HTR-8/SVneo (cell line): Measurements from ENCODE around the gene XXYLT1.

Experiments
- DNase-seq: peaks from one replicate; pipeline ENCODE4 v3.0.0; 2011; ENCODE audit warnings: low spot score, mixed read lengths; ENCODE audit not compliant: insufficient read length
- FAIRE-seq: peaks from 2 replicates; lab custom pipeline; 2011; peaks lifted over from hg19 to GRCh38; lab: Jason Lieb, UNC

XXYLT1 gene

DNA sequence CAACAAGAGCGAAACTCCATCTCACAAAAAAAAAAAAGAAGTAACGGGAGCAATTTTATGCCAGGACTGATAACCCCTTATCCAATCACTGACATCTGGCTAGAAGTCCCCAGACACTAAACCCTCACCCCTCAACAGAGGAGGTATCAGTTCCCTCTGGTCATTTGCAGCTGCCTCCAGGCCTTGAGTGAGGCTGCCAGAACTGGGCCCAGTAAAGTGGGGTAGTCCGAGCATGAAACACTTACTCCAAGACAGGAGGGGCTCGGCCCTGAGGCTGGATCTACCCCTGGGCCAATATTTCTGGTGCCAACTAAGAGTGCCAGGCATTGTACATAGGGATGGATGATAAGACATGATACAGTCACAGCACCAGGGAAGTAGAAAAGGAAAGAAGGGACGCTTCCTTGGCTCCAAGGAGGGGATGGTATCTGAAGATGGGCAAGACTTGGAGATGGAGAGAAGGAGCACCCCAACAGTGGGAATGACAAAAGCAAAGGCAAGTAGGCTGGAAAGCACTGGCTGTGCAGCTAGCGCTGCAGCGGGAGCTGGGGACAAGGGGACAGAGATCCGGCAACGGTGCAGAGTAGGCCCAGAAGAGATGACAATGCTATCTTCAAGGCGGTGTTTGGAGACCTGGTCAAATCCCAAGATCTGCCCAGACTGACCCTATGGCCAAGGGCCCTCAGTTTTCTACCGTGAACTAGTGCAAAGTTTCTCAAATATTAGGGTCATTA, 2.2 kb downstream of the XXYLT1 start:
- DNase-seq: no peak
- no peak for FAIRE-seq

GRCh38 chr3:195267096-195267495, 3.9 kb downstream of the XXYLT1 start:
- FAIRE-seq (no peak), DNase-seq (no peak)

GRCh38 chr3:195266428-195266827, 4.5 kb downstream of the XXYLT1 start:
- FAIRE-seq: no peak
- no peak for DNase-seq

DNA sequence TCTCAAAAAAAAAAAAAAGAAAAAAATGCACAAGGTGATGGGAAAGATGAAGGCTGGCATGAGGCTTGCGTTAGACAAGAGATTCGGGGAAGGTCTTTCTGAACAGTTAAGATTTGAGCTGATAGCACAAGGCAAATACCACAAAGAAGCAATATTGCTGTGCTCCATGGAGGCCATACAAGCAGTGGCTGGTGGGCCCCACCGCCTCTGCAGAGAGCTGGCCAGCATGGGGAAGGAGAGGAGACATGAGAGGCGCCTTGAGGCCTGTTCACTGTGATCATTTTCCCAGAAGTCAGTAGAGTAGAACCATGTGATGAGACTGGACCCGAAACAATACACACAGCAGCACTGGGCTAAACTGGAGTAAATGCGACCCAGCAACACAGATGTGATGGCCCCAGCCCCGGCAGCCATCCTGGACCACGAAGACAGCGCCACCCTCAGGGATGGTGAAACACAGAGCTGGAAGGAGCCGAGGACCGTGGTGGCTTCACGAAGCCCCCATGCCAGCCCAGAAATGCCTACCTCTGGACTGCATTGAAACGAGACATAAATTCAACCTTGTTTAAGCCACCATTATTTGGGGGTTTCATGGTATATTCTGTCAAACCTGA, 5.5 kb downstream of the XXYLT1 start:
- FAIRE-seq (no peak), DNase-seq (no peak)

- FAIRE-seq: no peak
- DNase-seq: no peak
These were observed 6.9 kb downstream of the XXYLT1 start for GRCh38 chr3:195263925-195264600.

DNA sequence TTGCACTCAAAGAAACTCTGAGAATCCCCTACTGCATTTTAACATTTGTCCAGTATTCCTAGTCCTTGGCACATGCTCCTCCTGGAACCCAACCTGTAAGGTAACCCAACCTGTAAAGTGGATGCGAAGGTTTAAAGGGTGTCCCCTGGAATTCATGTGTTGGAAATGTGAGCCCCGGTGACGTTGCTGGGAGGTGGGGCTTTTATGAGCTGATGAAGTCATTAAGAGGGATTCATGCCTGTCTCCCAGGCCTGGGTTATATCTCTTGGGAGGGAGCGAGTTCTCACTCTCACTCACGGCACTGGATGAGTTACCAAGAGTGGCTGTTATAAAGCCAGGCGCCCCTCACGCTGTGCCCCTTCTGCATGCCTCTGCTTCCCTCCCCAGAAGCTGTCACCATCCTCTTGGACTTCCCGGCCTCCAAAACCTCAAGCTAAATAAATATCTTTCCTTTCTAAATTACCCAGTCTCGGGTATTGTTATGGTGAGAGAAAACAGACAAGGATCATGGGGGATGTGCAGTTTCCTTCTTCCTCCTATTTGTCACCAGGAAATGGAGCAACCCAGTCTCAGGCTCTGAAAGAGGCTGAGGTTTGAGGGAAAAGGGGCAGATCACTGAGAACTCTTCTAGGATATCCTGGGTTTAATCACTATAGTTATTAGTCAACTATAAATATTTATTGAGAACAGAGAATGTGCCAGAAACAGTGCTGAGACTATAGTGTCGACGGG, 7.6 kb downstream of the XXYLT1 start:
- no peak for FAIRE-seq
- DNase-seq: no peak

- no peak for FAIRE-seq
- DNase-seq: no peak
These were observed 9.0 kb downstream of the XXYLT1 start for GRCh38 chr3:195261925-195262324.

GRCh38 chr3:195260280-195260905, 10.6 kb downstream of the XXYLT1 start:
- peak; percentile 57 for DNase-seq

DNA sequence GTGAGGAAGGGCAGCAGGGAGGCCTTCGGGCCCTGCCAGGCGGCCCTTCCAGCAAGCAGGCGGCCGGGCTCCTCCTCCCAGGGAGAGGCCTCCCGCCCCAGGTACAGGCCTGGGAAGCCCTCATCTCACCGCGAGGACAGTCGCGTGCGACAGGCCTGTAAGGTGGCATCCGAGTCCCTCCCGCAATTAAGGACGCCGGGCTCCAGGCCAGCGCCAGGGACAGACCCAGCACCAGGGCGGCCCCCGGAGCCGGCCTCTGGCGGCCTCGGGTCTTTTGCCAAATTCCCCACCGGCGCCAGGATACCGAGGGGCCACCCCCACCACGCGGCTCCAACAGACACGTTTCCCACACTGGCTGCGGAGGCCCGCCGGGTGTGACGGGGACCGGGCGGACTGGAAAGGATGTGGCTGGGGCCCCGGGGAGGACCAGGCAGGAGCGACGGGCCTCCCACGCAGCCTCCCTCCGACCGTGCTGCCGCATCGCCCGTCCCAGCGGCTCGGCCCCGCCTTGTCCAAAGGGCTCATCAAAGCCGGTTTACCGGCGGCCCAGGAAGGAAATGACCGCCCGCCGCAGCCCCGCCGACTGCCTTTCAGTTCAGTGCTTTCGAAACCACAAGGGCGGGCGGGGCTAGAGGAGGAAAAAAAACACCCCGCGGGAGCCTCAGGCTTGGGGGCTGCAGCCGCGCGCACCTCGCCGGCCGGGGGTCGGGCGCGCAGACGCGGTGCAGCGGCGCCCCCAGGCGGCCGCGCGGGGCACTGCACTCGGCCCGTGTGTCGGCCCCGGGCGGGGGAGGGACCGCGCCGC, 11.3 kb downstream of the XXYLT1 start:
- FAIRE-seq (no peak), DNase-seq (peak; percentile 95)

More at GRCh38 chr3:195260280-195260905, 10.6 kb downstream of the XXYLT1 start:
- FAIRE-seq: no peak

DNA sequence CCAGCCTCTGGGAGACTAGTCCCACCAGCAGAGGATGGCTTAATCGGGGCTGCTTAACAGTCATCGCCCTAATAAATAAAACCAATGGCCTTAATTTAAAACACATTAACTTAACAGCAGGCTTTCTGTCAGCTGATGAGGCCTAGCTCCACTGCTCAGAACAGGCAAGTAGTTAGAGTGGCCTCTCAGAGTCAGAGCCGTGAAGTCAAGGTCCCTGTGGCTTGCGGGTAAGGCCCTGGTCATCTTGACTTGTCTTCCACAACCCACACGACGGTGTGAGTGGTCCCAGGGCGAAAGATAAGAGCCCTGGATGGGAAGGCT, 11.8 kb downstream of the XXYLT1 start:
- FAIRE-seq (no peak), DNase-seq (no peak)

DNA sequence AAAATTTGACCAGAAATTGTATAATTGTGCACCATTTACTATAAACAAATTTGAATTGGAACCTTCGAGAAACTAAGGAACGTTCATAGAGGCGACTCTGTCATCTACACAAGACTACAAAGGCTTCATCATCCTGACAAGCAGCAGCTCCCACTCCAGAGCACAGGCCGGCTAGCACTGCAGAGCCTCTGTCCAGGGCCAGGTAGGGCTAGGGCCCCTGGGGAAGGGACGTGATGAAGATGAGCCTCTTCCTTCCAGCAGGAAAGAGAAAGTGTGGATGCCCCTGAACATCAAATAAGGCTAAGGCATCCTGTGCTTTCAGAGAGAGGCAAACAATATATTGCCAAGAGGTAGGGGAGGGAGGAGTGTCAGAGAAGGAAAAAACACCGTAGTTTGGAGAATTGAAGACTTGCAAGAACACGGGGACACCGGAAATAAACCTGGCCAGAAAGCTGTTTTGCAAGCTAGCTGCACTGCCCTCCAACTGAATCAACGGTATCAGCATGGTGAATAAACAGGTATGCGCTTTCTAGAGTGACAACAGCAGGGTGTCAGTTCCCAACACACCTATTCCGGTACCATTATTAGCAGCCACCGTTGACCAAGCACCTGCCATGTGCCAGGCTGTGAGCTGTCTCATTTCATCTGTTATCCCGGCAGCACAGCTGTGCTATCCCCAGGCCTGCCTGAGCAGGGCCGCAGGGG, 12.4 kb downstream of the XXYLT1 start:
- FAIRE-seq (no peak), DNase-seq (peak; percentile 20)

DNA sequence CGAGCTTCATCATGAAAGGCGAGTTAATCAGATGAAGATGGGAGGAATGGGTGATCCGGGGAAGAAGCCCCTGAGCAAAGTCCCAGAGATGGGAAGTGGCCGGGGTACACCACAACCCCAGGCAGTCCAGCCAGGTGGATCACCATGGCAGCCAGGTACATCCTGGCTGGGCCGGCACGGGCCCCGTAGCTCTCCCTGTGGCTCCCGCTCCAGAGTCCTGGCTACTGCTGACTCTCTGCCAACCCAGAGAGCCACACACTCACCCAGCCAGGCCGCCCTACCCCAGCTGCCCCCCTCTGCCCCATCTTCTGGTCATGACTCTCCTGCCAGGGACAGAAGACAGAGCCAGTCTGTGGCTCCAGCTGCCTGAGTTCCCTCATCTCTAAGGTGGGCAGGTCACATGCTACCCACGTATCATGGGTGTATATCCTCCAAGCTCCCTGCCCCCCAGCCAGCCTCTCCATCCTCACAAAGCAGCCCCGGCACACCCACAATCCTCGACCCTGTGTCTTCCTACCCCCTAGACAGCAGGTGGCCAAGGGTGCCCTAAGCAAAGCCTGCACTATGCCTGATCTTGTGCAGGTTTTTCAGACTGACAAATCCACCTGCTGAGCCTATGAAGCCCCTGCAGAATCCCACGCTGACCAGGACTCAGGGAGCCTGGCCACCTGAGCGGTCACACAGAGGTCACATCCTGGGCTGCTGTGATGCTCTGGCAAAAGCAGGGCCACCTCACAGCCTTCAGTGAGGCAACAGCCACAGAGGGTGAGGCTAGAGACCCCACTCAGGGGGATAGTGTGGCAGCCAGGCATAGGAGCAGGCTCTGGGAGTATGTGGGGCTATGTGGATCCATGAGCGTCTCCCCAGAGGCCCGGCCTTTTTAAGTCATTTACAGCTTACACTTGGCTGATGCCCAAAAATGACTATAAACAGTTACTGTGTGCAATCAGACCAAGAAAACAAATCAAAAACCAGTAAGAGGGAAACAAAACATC, 13.2 kb downstream of the XXYLT1 start:
- no peak for FAIRE-seq

GRCh38 chr3:195256639-195257453, 14.1 kb downstream of the XXYLT1 start:
- DNase-seq (no peak), FAIRE-seq (no peak)

More for the DNA sequence above, 13.2 kb downstream of the XXYLT1 start:
- no peak for DNase-seq

DNA sequence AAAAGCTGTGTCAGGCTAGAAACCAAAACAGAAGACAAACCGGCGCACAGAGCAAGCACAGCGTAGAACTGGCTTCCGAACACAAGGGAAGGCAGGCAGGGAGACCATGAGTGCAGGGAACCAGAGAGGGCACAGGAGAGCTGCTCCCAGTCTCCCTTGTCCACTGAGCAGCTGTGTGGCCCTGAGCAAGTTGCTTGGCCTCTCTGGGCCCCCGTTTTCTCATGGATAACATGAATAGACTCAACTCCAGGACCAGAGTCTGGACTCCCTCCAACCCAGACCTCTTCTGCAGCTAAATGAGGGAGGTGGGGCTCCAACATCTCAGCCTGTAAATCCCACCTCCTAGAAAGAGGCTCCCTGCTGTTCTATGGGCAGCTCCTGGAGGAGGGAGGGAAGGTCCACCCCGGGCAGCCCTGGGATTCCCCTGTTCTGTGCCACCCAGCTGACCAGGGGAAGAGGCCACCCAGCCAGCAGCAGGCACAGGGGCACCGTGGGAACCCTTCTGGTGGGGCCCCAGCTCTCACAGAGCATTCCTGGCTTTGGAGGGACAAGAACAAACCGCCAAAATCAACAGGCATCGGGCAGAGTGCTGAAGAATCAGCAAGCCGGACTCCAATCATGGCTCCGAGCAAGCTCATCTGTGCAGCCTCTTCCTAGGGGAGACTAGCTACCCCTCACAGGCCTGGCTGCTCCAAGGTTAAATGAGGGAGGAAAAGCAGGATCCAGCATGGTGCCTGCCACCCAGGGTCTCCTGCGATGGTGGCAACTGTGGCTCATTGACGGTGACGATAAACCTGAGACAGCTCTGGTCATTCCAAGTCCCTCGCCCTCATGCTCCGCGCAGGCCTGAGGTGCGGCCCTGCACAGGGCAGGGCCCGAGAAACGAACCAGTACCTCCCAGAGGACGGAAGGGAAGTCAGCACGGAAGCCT, 15.1 kb downstream of the XXYLT1 start:
- FAIRE-seq (no peak), DNase-seq (no peak)

- FAIRE-seq: no peak
- no peak for DNase-seq
These were observed 15.8 kb downstream of the XXYLT1 start for GRCh38 chr3:195255176-195255500.
